GM23338 (cell line): ENCODE data around the gene GATA5. TPM values are rescaled to one million over a fixed set of nuclear protein-coding genes. Genes with fewer than 3 reads are reported as not detected.

Source experiments
- ATAC-seq: fragments of 200-7000 bp; cut with Tn5 transposase; 3 replicates; pipeline ENCODE4 v1.9.1; 2020
- DNase-seq: peaks from one replicate; pipeline ENCODE4 v3.0.0-alpha.2; 2015; ENCODE audit warnings: low spot score
- H2AFZ ChIP-seq: fragments of 200-600 bp; sonication (generic); 2 replicates; pipeline ENCODE4 v1.8.0; 2016; ENCODE audit warnings: antibody characterized with exemption, mild to moderate bottlenecking, moderate library complexity
- H3F3A ChIP-seq: fragments of 200-600 bp; sonication (generic); replicated peaks from 2 replicates; pipeline ENCODE4 v1.8.0; 2017; ENCODE audit warnings: antibody characterized with exemption, mixed run types, low read depth
- H3K27ac ChIP-seq: fragments of 200-600 bp; sonication (generic); 2 replicates; pipeline ENCODE4 v1.6.1; 2016; ENCODE audit warnings: low read depth
- H3K27me3 ChIP-seq: fragments of 200-600 bp; sonication (generic); 2 replicates; pipeline ENCODE4 v1.8.0; 2016; ENCODE audit warnings: mild to moderate bottlenecking, mixed run types, moderate library complexity; ENCODE audit not compliant: insufficient read depth
- H3K36me3 ChIP-seq: fragments of 200-600 bp; sonication (generic); 2 replicates; pipeline ENCODE4 v1.8.0; 2016; ENCODE audit warnings: mild to moderate bottlenecking; ENCODE audit not compliant: insufficient read depth
- H3K4me1 ChIP-seq: fragments of 200-600 bp; sonication (generic); 2 replicates; pipeline ENCODE4 v1.8.0; 2016; ENCODE audit warnings: mild to moderate bottlenecking, moderate library complexity; ENCODE audit not compliant: insufficient read depth
- H3K4me2 ChIP-seq: fragments of 200-600 bp; sonication (generic); 2 replicates; pipeline ENCODE4 v1.7.1; 2017; ENCODE audit warnings: mixed run types
- H3K4me3 ChIP-seq: fragments of 200-600 bp; sonication (generic); 2 replicates; pipeline ENCODE4 v1.6.1; 2016; ENCODE audit warnings: mixed run types
- H3K79me2 ChIP-seq: fragments of 200-600 bp; sonication (generic); replicated peaks from 2 replicates; pipeline ENCODE4 v1.8.0; 2017; ENCODE audit warnings: mild to moderate bottlenecking; ENCODE audit not compliant: insufficient read depth
- H3K9me2 ChIP-seq: fragments of 200-600 bp; sonication (generic); 2 replicates; pipeline ENCODE4 v1.8.0; 2017; ENCODE audit not compliant: insufficient read depth
- H4K20me1 ChIP-seq: fragments of 200-600 bp; sonication (generic); replicated peaks from 2 replicates; pipeline ENCODE4 v1.8.0; 2017; ENCODE audit warnings: mild to moderate bottlenecking; ENCODE audit not compliant: insufficient read depth
- H3K27ac Mint-ChIP-seq: 2 replicates; pipeline ENCODE4 v1.8.0; 2020; ENCODE audit warnings: inconsistent platforms, mild to moderate bottlenecking, moderate library complexity, mixed read lengths
- H3K27me3 Mint-ChIP-seq: 3 replicates; pipeline ENCODE4 v1.8.0; 2022; ENCODE audit warnings: low read depth, mild to moderate bottlenecking, moderate library complexity, mixed read lengths, inconsistent platforms; ENCODE audit not compliant: insufficient read depth, poor library complexity
- H3K36me3 Mint-ChIP-seq: 3 replicates; pipeline ENCODE4 v1.8.0; 2021; ENCODE audit warnings: low read depth, mild to moderate bottlenecking, inconsistent platforms, moderate library complexity, mixed read lengths
- H3K4me1 Mint-ChIP-seq: 3 replicates; pipeline ENCODE4 v1.8.0; 2020; ENCODE audit warnings: mild to moderate bottlenecking, inconsistent platforms, mixed read lengths
- H3K4me3 Mint-ChIP-seq: 3 replicates; pipeline ENCODE4 v1.8.0; 2021; ENCODE audit warnings: moderate library complexity, mild to moderate bottlenecking, inconsistent platforms, mixed read lengths
- H3K9me3 Mint-ChIP-seq: 3 replicates; pipeline ENCODE4 v1.8.0; 2020; ENCODE audit warnings: moderate library complexity, mild to moderate bottlenecking, inconsistent platforms, mixed read lengths
- CREB1 ChIP-seq: fragments of 250-450 bp; sonication (Bioruptor Pico); IDR thresholded peaks from 2 replicates; pipeline ENCODE4 v1.5.0; 2020; ENCODE audit warnings: low read depth, mild to moderate bottlenecking, moderate library complexity
- EZH2 ChIP-seq: fragments of 200-600 bp; sonication (generic); IDR thresholded peaks from one replicate; pipeline ENCODE4 v1.8.0; 2017; ENCODE audit warnings: antibody characterized with exemption, mild to moderate bottlenecking, low read depth; ENCODE audit not compliant: unreplicated experiment
- EZH2phosphoT487 ChIP-seq: fragments of 200-600 bp; sonication (generic); IDR thresholded peaks from one replicate; pipeline ENCODE4 v1.8.1; 2018; ENCODE audit warnings: antibody characterized with exemption; ENCODE audit not compliant: unreplicated experiment
- JUNB ChIP-seq: IDR thresholded peaks from one replicate; pipeline ENCODE4 v1.6.1; 2016; ENCODE audit warnings: antibody characterized with exemption; ENCODE audit not compliant: unreplicated experiment
- NANOG ChIP-seq: IDR thresholded peaks from 2 replicates; pipeline ENCODE4 v1.6.1; 2016; ENCODE audit warnings: antibody characterized with exemption, borderline replicate concordance
- POLR2AphosphoS5 ChIP-seq: IDR thresholded peaks from 2 replicates; pipeline ENCODE4 v1.6.1; 2016; ENCODE audit warnings: antibody characterized with exemption, low read depth
- STAT1 ChIP-seq: IDR thresholded peaks from one replicate; pipeline ENCODE4 v1.6.1; 2016; ENCODE audit warnings: antibody characterized with exemption; ENCODE audit not compliant: unreplicated experiment
- ZNF114 ChIP-seq: fragments of 250-450 bp; sonication (Bioruptor Pico); IDR thresholded peaks from 2 replicates; pipeline ENCODE4 v1.5.0; 2020; ENCODE audit warnings: mild to moderate bottlenecking, moderate library complexity
- ZNF331 ChIP-seq: fragments of 250-450 bp; sonication (Bioruptor Pico); IDR thresholded peaks from 2 replicates; pipeline ENCODE4 v1.5.0; 2020; ENCODE audit warnings: low read depth, mild to moderate bottlenecking, moderate library complexity
- polyA plus RNA-seq: library from polyadenylated mRNA; unstranded; fragments of >200 nt; fragmentation: Nextera tagmentation; extraction: Ambion mirVana; gene quantifications from 2 replicates; pipeline ENCODE4 v1.2.1, GENCODE V29; 2016
- total RNA-seq: library from RNA; depleted of rRNA; stranded (reverse); fragments of >200 nt; shearing (Covaris generic); gene quantifications from 2 replicates; pipeline ENCODE4 v1.2.3, GENCODE V29; 2014
- TF ChIP-seq, protein P1 (sequence below), 2 experiments: fragments of 200-600 bp in 1 of 2; sonication (generic) in 1 of 2; conservative IDR thresholded peaks; 2 replicates each; pipeline versions ENCODE4 v1.5.1 to v1.6.1; 2016 to 2017; ENCODE audit warnings: antibody characterized with exemption in 2 of 2, low read depth in 2 of 2, mild to moderate bottlenecking in 2 of 2, moderate library complexity in 1 of 2
- TF ChIP-seq, protein P2 (sequence below): IDR thresholded peaks from one replicate; pipeline ENCODE4 v1.6.1; 2018; ENCODE audit warnings: antibody characterized with exemption; ENCODE audit not compliant: unreplicated experiment
- TF ChIP-seq, protein P3 (sequence below): IDR thresholded peaks from 2 replicates; pipeline ENCODE4 v1.6.1; 2016; ENCODE audit warnings: antibody characterized with exemption
- TF ChIP-seq, protein P4 (sequence below): fragments of 250-450 bp; sonication (Bioruptor Pico); IDR thresholded peaks from 2 replicates; pipeline ENCODE4 v1.5.0; 2020; ENCODE audit warnings: mild to moderate bottlenecking, moderate library complexity

Gene GATA5
- total and polyA plus RNA-seq, 2 experiments from 2014 or later = 0.60 to 0.73 TPM

DNA sequence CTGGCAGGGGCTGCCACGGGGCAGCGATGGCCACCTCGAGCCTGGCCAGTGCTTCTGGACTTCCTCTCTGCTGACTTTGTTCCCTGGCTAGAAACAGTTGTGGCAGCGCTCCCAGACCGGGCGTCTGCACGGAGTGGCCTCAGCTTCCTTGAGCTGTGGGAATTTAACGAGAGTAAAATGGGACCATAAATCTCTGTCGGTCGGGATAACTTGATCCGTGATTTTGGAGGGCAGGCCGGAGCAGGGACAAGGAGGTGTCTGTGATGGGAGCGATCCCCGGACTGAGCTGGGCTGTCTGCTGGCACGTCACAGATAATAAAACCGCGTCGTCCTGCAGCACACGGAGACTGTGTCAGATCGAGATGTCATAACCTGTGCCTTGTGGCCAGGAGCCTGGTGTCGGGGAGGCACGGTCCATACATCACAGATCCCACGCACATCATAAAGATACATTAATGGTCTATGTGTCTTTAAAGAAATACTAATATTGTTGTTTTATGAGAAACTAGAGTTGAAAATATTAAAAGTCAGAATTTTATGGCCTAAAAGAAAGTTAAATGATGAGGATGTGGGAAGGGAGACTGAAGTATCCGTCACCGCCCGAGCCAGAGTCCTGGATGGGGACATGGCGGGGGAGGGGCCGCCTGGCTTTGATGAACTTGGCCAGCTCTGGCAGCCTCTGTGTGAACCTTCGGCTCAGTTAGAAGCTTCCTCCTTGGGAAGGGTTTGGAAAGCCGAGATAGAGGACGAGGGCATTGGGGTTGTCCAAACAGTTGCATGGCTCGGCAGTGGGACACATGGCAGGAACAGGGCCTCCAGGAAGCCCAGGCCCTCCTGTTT is 41.9 kb downstream of the GATA5 start:
- Mint-ChIP-seq H3K27ac (no peak overlapping the region), H3K9me3 (no peaks in the 10 kb centered on the region), H3K4me1 (peaks cover 18% of the 10 kb centered on the region), H3K36me3 (no peaks in the 10 kb centered on the region), H3K4me3 (no peak overlapping the region), H3K27me3 (peaks cover 15% of the 10 kb centered on the region)
- Histone ChIP-seq H3K9me2 (no peaks in the 10 kb centered on the region), H3K27me3 (no peaks in the 10 kb centered on the region), H3K36me3 (no peaks in the 10 kb centered on the region), H2AFZ (no peak overlapping the region), H3K4me1 (peaks cover 11% of the 10 kb centered on the region; the same call in 1 of the 2 replicates), H3K79me2 (no peaks in the 10 kb centered on the region), H3F3A (peaks cover 10% of the 10 kb centered on the region; the same call in 1 of the 2 replicates), H4K20me1 (no peaks in the 10 kb centered on the region), H3K27ac (no peak overlapping the region), H3K4me3 (no peak overlapping the region), H3K4me2 (no peak overlapping the region)
- TF ChIP-seq STAT1 = no peak
- no peak for TF ChIP-seq ZNF114
- TF ChIP-seq, protein P1, sequence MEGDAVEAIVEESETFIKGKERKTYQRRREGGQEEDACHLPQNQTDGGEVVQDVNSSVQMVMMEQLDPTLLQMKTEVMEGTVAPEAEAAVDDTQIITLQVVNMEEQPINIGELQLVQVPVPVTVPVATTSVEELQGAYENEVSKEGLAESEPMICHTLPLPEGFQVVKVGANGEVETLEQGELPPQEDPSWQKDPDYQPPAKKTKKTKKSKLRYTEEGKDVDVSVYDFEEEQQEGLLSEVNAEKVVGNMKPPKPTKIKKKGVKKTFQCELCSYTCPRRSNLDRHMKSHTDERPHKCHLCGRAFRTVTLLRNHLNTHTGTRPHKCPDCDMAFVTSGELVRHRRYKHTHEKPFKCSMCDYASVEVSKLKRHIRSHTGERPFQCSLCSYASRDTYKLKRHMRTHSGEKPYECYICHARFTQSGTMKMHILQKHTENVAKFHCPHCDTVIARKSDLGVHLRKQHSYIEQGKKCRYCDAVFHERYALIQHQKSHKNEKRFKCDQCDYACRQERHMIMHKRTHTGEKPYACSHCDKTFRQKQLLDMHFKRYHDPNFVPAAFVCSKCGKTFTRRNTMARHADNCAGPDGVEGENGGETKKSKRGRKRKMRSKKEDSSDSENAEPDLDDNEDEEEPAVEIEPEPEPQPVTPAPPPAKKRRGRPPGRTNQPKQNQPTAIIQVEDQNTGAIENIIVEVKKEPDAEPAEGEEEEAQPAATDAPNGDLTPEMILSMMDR (conservative IDR thresholded peaks at IDR 0.05; ENCODE audit: low read depth in 2 of 2) = no peak
- TF ChIP-seq, protein P2, sequence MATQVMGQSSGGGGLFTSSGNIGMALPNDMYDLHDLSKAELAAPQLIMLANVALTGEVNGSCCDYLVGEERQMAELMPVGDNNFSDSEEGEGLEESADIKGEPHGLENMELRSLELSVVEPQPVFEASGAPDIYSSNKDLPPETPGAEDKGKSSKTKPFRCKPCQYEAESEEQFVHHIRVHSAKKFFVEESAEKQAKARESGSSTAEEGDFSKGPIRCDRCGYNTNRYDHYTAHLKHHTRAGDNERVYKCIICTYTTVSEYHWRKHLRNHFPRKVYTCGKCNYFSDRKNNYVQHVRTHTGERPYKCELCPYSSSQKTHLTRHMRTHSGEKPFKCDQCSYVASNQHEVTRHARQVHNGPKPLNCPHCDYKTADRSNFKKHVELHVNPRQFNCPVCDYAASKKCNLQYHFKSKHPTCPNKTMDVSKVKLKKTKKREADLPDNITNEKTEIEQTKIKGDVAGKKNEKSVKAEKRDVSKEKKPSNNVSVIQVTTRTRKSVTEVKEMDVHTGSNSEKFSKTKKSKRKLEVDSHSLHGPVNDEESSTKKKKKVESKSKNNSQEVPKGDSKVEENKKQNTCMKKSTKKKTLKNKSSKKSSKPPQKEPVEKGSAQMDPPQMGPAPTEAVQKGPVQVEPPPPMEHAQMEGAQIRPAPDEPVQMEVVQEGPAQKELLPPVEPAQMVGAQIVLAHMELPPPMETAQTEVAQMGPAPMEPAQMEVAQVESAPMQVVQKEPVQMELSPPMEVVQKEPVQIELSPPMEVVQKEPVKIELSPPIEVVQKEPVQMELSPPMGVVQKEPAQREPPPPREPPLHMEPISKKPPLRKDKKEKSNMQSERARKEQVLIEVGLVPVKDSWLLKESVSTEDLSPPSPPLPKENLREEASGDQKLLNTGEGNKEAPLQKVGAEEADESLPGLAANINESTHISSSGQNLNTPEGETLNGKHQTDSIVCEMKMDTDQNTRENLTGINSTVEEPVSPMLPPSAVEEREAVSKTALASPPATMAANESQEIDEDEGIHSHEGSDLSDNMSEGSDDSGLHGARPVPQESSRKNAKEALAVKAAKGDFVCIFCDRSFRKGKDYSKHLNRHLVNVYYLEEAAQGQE = no peak
- no peak for TF ChIP-seq CREB1 (CRISPR knock-in tag)
- no peak for TF ChIP-seq POLR2AphosphoS5
- TF ChIP-seq, protein P3, sequence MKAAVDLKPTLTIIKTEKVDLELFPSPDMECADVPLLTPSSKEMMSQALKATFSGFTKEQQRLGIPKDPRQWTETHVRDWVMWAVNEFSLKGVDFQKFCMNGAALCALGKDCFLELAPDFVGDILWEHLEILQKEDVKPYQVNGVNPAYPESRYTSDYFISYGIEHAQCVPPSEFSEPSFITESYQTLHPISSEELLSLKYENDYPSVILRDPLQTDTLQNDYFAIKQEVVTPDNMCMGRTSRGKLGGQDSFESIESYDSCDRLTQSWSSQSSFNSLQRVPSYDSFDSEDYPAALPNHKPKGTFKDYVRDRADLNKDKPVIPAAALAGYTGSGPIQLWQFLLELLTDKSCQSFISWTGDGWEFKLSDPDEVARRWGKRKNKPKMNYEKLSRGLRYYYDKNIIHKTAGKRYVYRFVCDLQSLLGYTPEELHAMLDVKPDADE = no peak
- no peak for TF ChIP-seq ZNF331
- TF ChIP-seq EZH2 = no peak
- TF ChIP-seq, protein P4, sequence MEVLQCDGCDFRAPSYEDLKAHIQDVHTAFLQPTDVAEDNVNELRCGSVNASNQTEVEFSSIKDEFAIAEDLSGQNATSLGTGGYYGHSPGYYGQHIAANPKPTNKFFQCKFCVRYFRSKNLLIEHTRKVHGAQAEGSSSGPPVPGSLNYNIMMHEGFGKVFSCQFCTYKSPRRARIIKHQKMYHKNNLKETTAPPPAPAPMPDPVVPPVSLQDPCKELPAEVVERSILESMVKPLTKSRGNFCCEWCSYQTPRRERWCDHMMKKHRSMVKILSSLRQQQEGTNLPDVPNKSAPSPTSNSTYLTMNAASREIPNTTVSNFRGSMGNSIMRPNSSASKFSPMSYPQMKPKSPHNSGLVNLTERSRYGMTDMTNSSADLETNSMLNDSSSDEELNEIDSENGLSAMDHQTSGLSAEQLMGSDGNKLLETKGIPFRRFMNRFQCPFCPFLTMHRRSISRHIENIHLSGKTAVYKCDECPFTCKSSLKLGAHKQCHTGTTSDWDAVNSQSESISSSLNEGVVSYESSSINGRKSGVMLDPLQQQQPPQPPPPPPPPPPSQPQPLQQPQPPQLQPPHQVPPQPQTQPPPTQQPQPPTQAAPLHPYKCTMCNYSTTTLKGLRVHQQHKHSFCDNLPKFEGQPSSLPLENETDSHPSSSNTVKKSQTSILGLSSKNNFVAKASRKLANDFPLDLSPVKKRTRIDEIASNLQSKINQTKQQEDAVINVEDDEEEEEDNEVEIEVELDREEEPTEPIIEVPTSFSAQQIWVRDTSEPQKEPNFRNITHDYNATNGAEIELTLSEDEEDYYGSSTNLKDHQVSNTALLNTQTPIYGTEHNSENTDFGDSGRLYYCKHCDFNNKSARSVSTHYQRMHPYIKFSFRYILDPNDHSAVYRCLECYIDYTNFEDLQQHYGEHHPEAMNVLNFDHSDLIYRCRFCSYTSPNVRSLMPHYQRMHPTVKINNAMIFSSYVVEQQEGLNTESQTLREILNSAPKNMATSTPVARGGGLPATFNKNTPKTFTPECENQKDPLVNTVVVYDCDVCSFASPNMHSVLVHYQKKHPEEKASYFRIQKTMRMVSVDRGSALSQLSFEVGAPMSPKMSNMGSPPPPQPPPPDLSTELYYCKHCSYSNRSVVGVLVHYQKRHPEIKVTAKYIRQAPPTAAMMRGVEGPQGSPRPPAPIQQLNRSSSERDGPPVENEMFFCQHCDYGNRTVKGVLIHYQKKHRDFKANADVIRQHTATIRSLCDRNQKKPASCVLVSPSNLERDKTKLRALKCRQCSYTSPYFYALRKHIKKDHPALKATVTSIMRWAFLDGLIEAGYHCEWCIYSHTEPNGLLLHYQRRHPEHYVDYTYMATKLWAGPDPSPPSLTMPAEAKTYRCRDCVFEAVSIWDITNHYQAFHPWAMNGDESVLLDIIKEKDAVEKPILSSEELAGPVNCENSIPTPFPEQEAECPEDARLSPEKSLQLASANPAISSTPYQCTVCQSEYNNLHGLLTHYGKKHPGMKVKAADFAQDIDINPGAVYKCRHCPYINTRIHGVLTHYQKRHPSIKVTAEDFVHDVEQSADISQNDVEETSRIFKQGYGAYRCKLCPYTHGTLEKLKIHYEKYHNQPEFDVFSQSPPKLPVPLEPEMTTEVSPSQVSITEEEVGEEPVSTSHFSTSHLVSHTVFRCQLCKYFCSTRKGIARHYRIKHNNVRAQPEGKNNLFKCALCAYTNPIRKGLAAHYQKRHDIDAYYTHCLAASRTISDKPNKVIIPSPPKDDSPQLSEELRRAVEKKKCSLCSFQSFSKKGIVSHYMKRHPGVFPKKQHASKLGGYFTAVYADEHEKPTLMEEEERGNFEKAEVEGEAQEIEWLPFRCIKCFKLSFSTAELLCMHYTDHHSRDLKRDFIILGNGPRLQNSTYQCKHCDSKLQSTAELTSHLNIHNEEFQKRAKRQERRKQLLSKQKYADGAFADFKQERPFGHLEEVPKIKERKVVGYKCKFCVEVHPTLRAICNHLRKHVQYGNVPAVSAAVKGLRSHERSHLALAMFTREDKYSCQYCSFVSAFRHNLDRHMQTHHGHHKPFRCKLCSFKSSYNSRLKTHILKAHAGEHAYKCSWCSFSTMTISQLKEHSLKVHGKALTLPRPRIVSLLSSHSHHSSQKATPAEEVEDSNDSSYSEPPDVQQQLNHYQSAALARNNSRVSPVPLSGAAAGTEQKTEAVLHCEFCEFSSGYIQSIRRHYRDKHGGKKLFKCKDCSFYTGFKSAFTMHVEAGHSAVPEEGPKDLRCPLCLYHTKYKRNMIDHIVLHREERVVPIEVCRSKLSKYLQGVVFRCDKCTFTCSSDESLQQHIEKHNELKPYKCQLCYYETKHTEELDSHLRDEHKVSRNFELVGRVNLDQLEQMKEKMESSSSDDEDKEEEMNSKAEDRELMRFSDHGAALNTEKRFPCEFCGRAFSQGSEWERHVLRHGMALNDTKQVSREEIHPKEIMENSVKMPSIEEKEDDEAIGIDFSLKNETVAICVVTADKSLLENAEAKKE (CRISPR knock-in tag) = no peak
- TF ChIP-seq NANOG = no peak
- no peak for TF ChIP-seq EZH2phosphoT487
- no peak for TF ChIP-seq JUNB
- ATAC-seq (no peak), DNase-seq (no peak)
